HCT116 (cell line): Measurements from ENCODE around the gene BCR. TPM values are rescaled to one million over a fixed set of nuclear protein-coding genes. Genes with fewer than 3 reads are reported as not detected.

Source experiments
- ATAC-seq: fragments of 200-7000 bp; cut with Tn5 transposase; 2 replicates; pipeline ENCODE4 v1.9.1; 2020; ENCODE audit warnings: mild to moderate bottlenecking, moderate library complexity
- BruUV-seq: library from RNA; stranded (reverse); fragments of 400-500 nt; replicated peaks from 2 replicates; lab custom pipeline; 2021; lab: Mats Ljungman, UMichigan
- CTCF ChIA-PET: fragments of 300-600 bp; sonication (Branson Sonifier 250); formaldehyde crosslinking; loops from one replicate; lab custom pipeline; 2021; ENCODE audit warnings: antibody characterized with exemption; lab: Charles Lee
- POLR2A ChIA-PET: fragments of 300-600, 350-600 bp; sonication (Branson Sonifier 250); formaldehyde crosslinking; loops from one replicate; lab custom pipeline; 2021; ENCODE audit warnings: antibody characterized with exemption; lab: Charles Lee
- RAD21 ChIA-PET, 2 experiments: fragments of 300-600 bp; sonication (Branson Sonifier 250); formaldehyde crosslinking; loops; one replicate each; lab custom pipeline; 2023; ENCODE audit warnings: low total read pairs in 2 of 2; ENCODE audit not compliant: uncharacterized antibody in 2 of 2, unreplicated experiment in 2 of 2, low non-redundant PET in 1 of 2; lab: Charles Lee
- DNase-seq: peaks from one replicate; pipeline ENCODE4 v3.0.0-alpha.2; 2010; ENCODE audit warnings: low read depth, low spot score
- H2AFZ ChIP-seq: fragments of 200-600 bp; shearing (Covaris generic), sonication (generic); 2 replicates; pipeline ENCODE4 v1.6.1; 2017; ENCODE audit warnings: low read depth, mixed run types, mixed read lengths, antibody characterized with exemption, low read length; ENCODE audit not compliant: poor library complexity, severe bottlenecking
- H3K27ac ChIP-seq: 2 replicates; pipeline ENCODE4 v1.5.1; 2012; ENCODE audit warnings: low read depth, low read length
- H3K27me3 ChIP-seq: fragments of 200-600 bp; sonication (generic); 2 replicates; pipeline ENCODE4 v1.6.1; 2016; ENCODE audit warnings: mixed run types, low read length, mixed read lengths; ENCODE audit not compliant: insufficient read depth
- H3K36me3 ChIP-seq, 2 experiments: fragments of 200-500 bp in 1 of 2; fragments of 200-600 bp in 1 of 2; sonication (Bioruptor generic) in 1 of 2; sonication (generic) in 1 of 2; 2 replicates each; pipeline versions ENCODE4 v1.5.1 to v1.6.1; 2014 to 2016; ENCODE audit warnings: low read length in 2 of 2, inconsistent platforms in 1 of 2, mixed read lengths in 1 of 2, mixed run types in 1 of 2; ENCODE audit not compliant: insufficient read depth in 2 of 2, control insufficient read depth in 1 of 2
- H3K4me1 ChIP-seq, 2 experiments: fragments of 200-600 bp in 1 of 2; sonication (generic) in 1 of 2; 2 replicates each; pipeline versions ENCODE4 v1.5.1 to v1.6.1; 2012 to 2017; ENCODE audit warnings: low read length in 2 of 2, inconsistent platforms in 1 of 2, mild to moderate bottlenecking in 1 of 2, mixed read lengths in 1 of 2, mixed run types in 1 of 2, moderate library complexity in 1 of 2; ENCODE audit not compliant: insufficient read depth in 2 of 2, control insufficient read depth in 1 of 2
- H3K4me2 ChIP-seq: fragments of 200-600 bp; sonication (generic); 2 replicates; pipeline ENCODE4 v1.6.1; 2017; ENCODE audit warnings: mixed run types, low read length, mixed read lengths
- H3K4me3 ChIP-seq, 2 experiments: fragments of 200-600 bp in 1 of 2; sonication (generic) in 1 of 2; replicated peaks in 1 of 2; 2 replicates each; pipeline ENCODE4 v1.5.1; 2011 to 2016; ENCODE audit warnings: low read length in 2 of 2, control low read depth in 1 of 2, low read depth in 1 of 2, mild to moderate bottlenecking in 1 of 2, mixed read lengths in 1 of 2, mixed run types in 1 of 2
- H3K79me2 ChIP-seq: fragments of 200-600 bp; sonication (generic); 2 replicates; pipeline ENCODE4 v1.6.1; 2017; ENCODE audit warnings: mild to moderate bottlenecking, mixed run types, low read length, moderate library complexity, mixed read lengths; ENCODE audit not compliant: insufficient read depth
- H3K9ac ChIP-seq: fragments of 200-600 bp; sonication (generic); 2 replicates; pipeline ENCODE4 v1.6.1; 2016; ENCODE audit warnings: low read length, mixed read lengths
- H3K9me2 ChIP-seq: fragments of 200-600 bp; sonication (generic), shearing (Covaris generic); 2 replicates; pipeline ENCODE4 v1.6.1; 2017; ENCODE audit warnings: mixed run types, mild to moderate bottlenecking, moderate library complexity; ENCODE audit not compliant: insufficient read depth
- H3K9me3 ChIP-seq, 2 experiments: fragments of 200-500 bp in 1 of 2; fragments of 200-600 bp in 1 of 2; sonication (Bioruptor generic) in 1 of 2; sonication (generic) in 1 of 2; 2 replicates each; pipeline ENCODE4 v1.6.1; 2014 to 2017; ENCODE audit warnings: low read length in 2 of 2, mixed read lengths in 2 of 2, inconsistent platforms in 1 of 2, low read depth in 1 of 2, mild to moderate bottlenecking in 1 of 2, mixed run types in 1 of 2, moderate library complexity in 1 of 2; ENCODE audit not compliant: control insufficient read depth in 1 of 2, insufficient read depth in 1 of 2
- H4K20me1 ChIP-seq: fragments of 200-600 bp; sonication (generic), shearing (Covaris generic); 2 replicates; pipeline ENCODE4 v1.6.1; 2017; ENCODE audit warnings: mixed run types, mild to moderate bottlenecking, moderate library complexity; ENCODE audit not compliant: insufficient read depth
- CBX3 ChIP-seq: IDR thresholded peaks from 2 replicates; pipeline ENCODE4 v1.6.1; 2012; ENCODE audit warnings: low read depth
- CEBPB ChIP-seq: IDR thresholded peaks from 2 replicates; pipeline ENCODE4 v1.6.1; 2012; ENCODE audit warnings: low read depth
- CTCF ChIP-seq, 3 experiments: fragments of 200-600 bp in 1 of 3; sonication (generic) in 1 of 3; IDR thresholded peaks in 2 of 3; conservative IDR thresholded peaks in 1 of 3; 2 replicates each; pipeline ENCODE4 v1.5.1; 2012 to 2017; ENCODE audit warnings: low read depth in 2 of 3, low read length in 2 of 3, antibody characterized with exemption in 1 of 3, borderline replicate concordance in 1 of 3, control low read depth in 1 of 3, mild to moderate bottlenecking in 1 of 3, mixed read lengths in 1 of 3, mixed run types in 1 of 3, moderate library complexity in 1 of 3; ENCODE audit not compliant: insufficient read depth in 1 of 3
- ELF1 ChIP-seq: IDR thresholded peaks from 2 replicates; pipeline ENCODE4 v1.6.1; 2012; ENCODE audit warnings: low read depth, borderline replicate concordance
- FOSL1 ChIP-seq: IDR thresholded peaks from 2 replicates; pipeline ENCODE4 v1.6.1; 2012; ENCODE audit warnings: low read depth
- JUND ChIP-seq: IDR thresholded peaks from 2 replicates; pipeline ENCODE4 v1.6.1; 2012
- POLR2A ChIP-seq: IDR thresholded peaks from 2 replicates; pipeline ENCODE4 v1.7.0; 2011; ENCODE audit warnings: borderline replicate concordance; ENCODE audit not compliant: insufficient read depth, insufficient read length; ENCODE audit errors: extremely low read depth
- RAD21 ChIP-seq: IDR thresholded peaks from 2 replicates; pipeline ENCODE4 v1.6.1; 2012; ENCODE audit warnings: low read depth, mild to moderate bottlenecking
- SP1 ChIP-seq: IDR thresholded peaks from 2 replicates; pipeline ENCODE4 v1.6.1; 2012; ENCODE audit warnings: low read depth
- SRF ChIP-seq: IDR thresholded peaks from 2 replicates; pipeline ENCODE4 v1.6.1; 2012; ENCODE audit warnings: low read depth
- TCF7L2 ChIP-seq: IDR thresholded peaks from 2 replicates; pipeline ENCODE4 v1.7.0; 2011; ENCODE audit warnings: borderline replicate concordance, inconsistent platforms; ENCODE audit not compliant: insufficient read depth, insufficient read length; ENCODE audit errors: extremely low read depth
- ZFX ChIP-seq: fragments of 450-650 bp; IDR thresholded peaks from 2 replicates; pipeline ENCODE4 v1.6.1; 2017
- ZNF274 ChIP-seq: fragments of 200-500 bp; sonication (Bioruptor generic); IDR thresholded peaks from 2 replicates; pipeline ENCODE4 v1.6.1; 2014; ENCODE audit warnings: mild to moderate bottlenecking, low read depth, low read length, inconsistent platforms
- intact Hi-C: fragments of 100-400 bp; cut with micrococcal nuclease; formaldehyde crosslinking; loops from 2 replicates; pipeline ENCODE4 v1.10.0; 2022
- total RNA-seq: library from RNA; stranded (reverse); gene quantifications from one replicate; pipeline ENCODE4 v1.2.1, GENCODE V29; 2021; ENCODE audit not compliant: unreplicated experiment
- TF ChIP-seq, protein P1 (sequence below): IDR thresholded peaks from 2 replicates; pipeline ENCODE4 v1.6.1; 2012
- TF ChIP-seq, protein P2 (sequence below): IDR thresholded peaks from 2 replicates; pipeline ENCODE4 v1.6.1; 2012

BCR gene
- total RNA-seq, 1 experiment from 2014 or later = 39.7 TPM

GRCh38 chr22:23284504-23285033, 104.3 kb downstream of the BCR start:
- BruUV-seq = no TSS peak
- H3K36me3 ChIP-seq = peaks cover 8 to 18% of the 10 kb centered on the region in 2 experiments; a peak in 3 of 4 replicates

GRCh38 chr22:23285236-23285635, 104.9 kb downstream of the BCR start:
- POLR2A ChIA-PET = no interaction called here
- DNase-seq (no peak), ATAC-seq (no peak)
- no peaks in the 10 kb centered on the region for H3K9me3 ChIP-seq
- CTCF ChIA-PET = no interaction called here
- H3K9me2 ChIP-seq = no peaks in the 10 kb centered on the region
- no peaks in the 10 kb centered on the region for H4K20me1 ChIP-seq
- no peak overlapping the region for H3K9ac ChIP-seq
- H3K36me3 ChIP-seq = peaks cover 6 to 21% of the 10 kb centered on the region in 2 experiments
- intact Hi-C loops = no loop called here
- H2AFZ ChIP-seq = no peak overlapping the region
- no peak overlapping the region for H3K4me3 ChIP-seq
- BruUV-seq = no TSS peak
- no peak overlapping the region for H3K4me2 ChIP-seq
- TF ChIP-seq POLR2A (no peak), CTCF (IDR thresholded peaks at IDR 0.05 in 2 of 3, conservative IDR thresholded peaks at IDR 0.05 in 1 of 3; ENCODE audit: borderline replicate concordance in 1 of 3, insufficient read depth in 1 of 3, low read depth in 2 of 3, low read length in 2 of 3) (no peak), CEBPB (no peak), SP1 (no peak), CBX3 (no peak), ELF1 (no peak), ZFX (no peak), JUND (no peak), ZNF274 (no peak), RAD21 (no peak), TCF7L2 (no peak), SRF (no peak)
- TF ChIP-seq, protein P1, sequence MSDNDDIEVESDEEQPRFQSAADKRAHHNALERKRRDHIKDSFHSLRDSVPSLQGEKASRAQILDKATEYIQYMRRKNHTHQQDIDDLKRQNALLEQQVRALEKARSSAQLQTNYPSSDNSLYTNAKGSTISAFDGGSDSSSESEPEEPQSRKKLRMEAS = no peak
- TF ChIP-seq, protein P2, sequence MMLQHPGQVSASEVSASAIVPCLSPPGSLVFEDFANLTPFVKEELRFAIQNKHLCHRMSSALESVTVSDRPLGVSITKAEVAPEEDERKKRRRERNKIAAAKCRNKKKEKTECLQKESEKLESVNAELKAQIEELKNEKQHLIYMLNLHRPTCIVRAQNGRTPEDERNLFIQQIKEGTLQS = no peak
- no peak overlapping the region for H3K27ac ChIP-seq
- RAD21 ChIA-PET = no interaction called here
- H3K4me1 ChIP-seq = peaks cover 18 to 23% of the 10 kb centered on the region in 2 experiments
- no peaks in the 10 kb centered on the region for H3K27me3 ChIP-seq
- H3K79me2 ChIP-seq = no peaks in the 10 kb centered on the region; the same call in 1 of the 2 replicates

More at GRCh38 chr22:23284504-23285033, 104.3 kb downstream of the BCR start:
- H3K4me3 ChIP-seq = no peak overlapping the region
- TF ChIP-seq CEBPB = no peak
- TF ChIP-seq RAD21 = no peak
- no peak for TF ChIP-seq FOSL1
- no peak for DNase-seq
- no peak overlapping the region for H2AFZ ChIP-seq
- H3K9me3 ChIP-seq = no peaks in the 10 kb centered on the region
- ATAC-seq = no peak
- intact Hi-C loops = no loop called here
- H4K20me1 ChIP-seq = no peaks in the 10 kb centered on the region
- no peak overlapping the region for H3K27ac ChIP-seq
- CTCF ChIA-PET = no interaction called here
- peaks cover 18 to 23% of the 10 kb centered on the region in 2 experiments for H3K4me1 ChIP-seq
- no peak overlapping the region for H3K9ac ChIP-seq
- no peaks in the 10 kb centered on the region; the same call in 1 of the 2 replicates for H3K79me2 ChIP-seq
- no peaks in the 10 kb centered on the region for H3K27me3 ChIP-seq
- no peak overlapping the region for H3K4me2 ChIP-seq
- RAD21 ChIA-PET = no interaction called here
- POLR2A ChIA-PET = no interaction called here
- H3K9me2 ChIP-seq = no peaks in the 10 kb centered on the region
